Measurements from ENCODE around the gene NEU2. TPM values are rescaled to one million over a fixed set of nuclear protein-coding genes. Genes with fewer than 3 reads are reported as not detected.

The NEU2 gene
- total and polyA plus RNA-seq, 2 of the 4 experiments (the other 2 are of a cell fraction), result not detected

- H3K27ac ChIP-seq (ENCODE audit: insufficient read depth, low read length), result no peak overlapping the region
- WGBS, 2 experiments (ENCODE audit: extremely low coverage in 2 of 2, insufficient read length in 1 of 2), result 76% methylated on average over 2 of the region's 8 CpGs; no CpG with 5 or more reads in 1 of the 2 experiments
- ChIA-PET POLR2A (ENCODE audit: unreplicated experiment) (no interaction called here), CTCF (no interaction called here)
- peaks cover 8% of the 10 kb centered on the region; the same call in 1 of the 2 replicates for H3K9me1 ChIP-seq (ENCODE audit: insufficient read depth, low read length)
- no peak overlapping the region for H3K14ac ChIP-seq (replicated peaks; ENCODE audit: low read depth, low read length)
- peaks cover 4% of the 10 kb centered on the region; the same call in 1 of the 2 replicates for H3K9me3 ChIP-seq (ENCODE audit: control insufficient read depth, insufficient read depth, low read length)
- TF ChIP-seq CHD1 (IDR thresholded peaks at IDR 0.05; ENCODE audit: low read depth, low read length) (no peak), POLR2A (IDR thresholded peaks at IDR 0.05; ENCODE audit: low read depth, low read length) (no peak), RCOR1 (IDR thresholded peaks at IDR 0.05; ENCODE audit: insufficient replicate concordance, low read length) (no peak), NFE2L2 (IDR thresholded peaks at IDR 0.05; ENCODE audit: low read depth, low read length) (no peak), ELK1 (IDR thresholded peaks at IDR 0.05; ENCODE audit: borderline replicate concordance, low read depth, low read length) (no peak), USF2 (IDR thresholded peaks at IDR 0.05; ENCODE audit: low read depth, low read length) (no peak), CTCF (conservative IDR thresholded peaks at IDR 0.05; ENCODE audit: low read depth, low read length) (no peak), BHLHE40 (IDR thresholded peaks at IDR 0.05; ENCODE audit: low read depth, low read length) (no peak), MAFK (IDR thresholded peaks at IDR 0.05; ENCODE audit: low read depth, low read length) (no peak), MAZ (IDR thresholded peaks at IDR 0.05; ENCODE audit: borderline replicate concordance, low read depth, low read length) (no peak), FOS (IDR thresholded peaks at IDR 0.05; ENCODE audit: low read depth, low read length) (no peak), RFX5 (IDR thresholded peaks at IDR 0.05; ENCODE audit: low read depth, low read length) (no peak), CEBPB (IDR thresholded peaks at IDR 0.05; ENCODE audit: low read depth, low read length) (no peak), RAD21 (IDR thresholded peaks at IDR 0.05; ENCODE audit: low read length) (no peak), MXI1 (IDR thresholded peaks at IDR 0.05; ENCODE audit: borderline replicate concordance, low read depth, low read length) (no peak), SMC3 (IDR thresholded peaks at IDR 0.05; ENCODE audit: low read depth, low read length) (no peak)
- no peak overlapping the region for H3K4me3 ChIP-seq (ENCODE audit: insufficient read depth, low read depth, low read length)
- no peak overlapping the region for H3K18ac ChIP-seq (ENCODE audit: low read depth, low read length)
- no peak overlapping the region for H2BK20ac ChIP-seq (ENCODE audit: low read depth, low read length)
- H2AK5ac ChIP-seq (ENCODE audit: low read depth, low read length), result no peak overlapping the region
- H3K56ac ChIP-seq (ENCODE audit: extremely low read depth, insufficient read depth, low read length), result no peak overlapping the region
- no peaks in the 10 kb centered on the region for H3K79me1 ChIP-seq (ENCODE audit: low read depth in 1 of 2, low read length in 2 of 2)
- DNase-seq, result no peak
- dilution Hi-C loops (cut with HindIII; ENCODE audit: low sequenced_read_pairs, unreplicated experiment) (no loop called here), intact Hi-C loops (cut with micrococcal nuclease) (no loop called here), in situ Hi-C loops (cut with MboI; ENCODE audit: low sequenced_read_pairs) (no loop called here)
- H2BK15ac ChIP-seq (ENCODE audit: low read depth, low read length), result no peak overlapping the region
- ATAC-seq (ENCODE audit: low read depth), result no peak
- H4K8ac ChIP-seq (ENCODE audit: low read depth in 2 of 2, low read length in 2 of 2), result no peak overlapping the region
- H3K4me2 ChIP-seq (ENCODE audit: low read depth, low read length), result no peak overlapping the region
- no peak overlapping the region for H4K91ac ChIP-seq (ENCODE audit: insufficient read depth, low read depth, low read length)
- no TSS peak for BruUV-seq (replicated peaks)
- peaks cover 27% of the 10 kb centered on the region for H3K27me3 ChIP-seq (ENCODE audit: control insufficient read depth, insufficient read depth, low read length)
- no peak overlapping the region for H2BK5ac ChIP-seq (ENCODE audit: low read depth, low read length, poor library complexity, severe bottlenecking)
- H3K4me1 ChIP-seq (ENCODE audit: control insufficient read depth, insufficient read depth, low read length), result no peaks in the 10 kb centered on the region
- no peak overlapping the region for H2AFZ ChIP-seq (replicated peaks; ENCODE audit: low read length, poor library complexity)
- no peak overlapping the region for H4K5ac ChIP-seq (ENCODE audit: low read depth, low read length)
- H3K9ac ChIP-seq (ENCODE audit: low read depth, low read length), result no peak overlapping the region
- no peak overlapping the region for H3K23ac ChIP-seq (ENCODE audit: low read depth, low read length)
- H2BK120ac ChIP-seq (ENCODE audit: low read depth, low read length), result no peak overlapping the region
- no peaks in the 10 kb centered on the region for H3K36me3 ChIP-seq (ENCODE audit: control insufficient read depth, insufficient read depth, low read length)
- H3K4ac ChIP-seq (ENCODE audit: low read depth, low read length), result no peak overlapping the region
- no peak overlapping the region for H2AK9ac ChIP-seq (replicated peaks; ENCODE audit: low read depth, low read length, poor library complexity)
- no peaks in the 10 kb centered on the region for H4K20me1 ChIP-seq (ENCODE audit: insufficient read depth, low read length)
Measured at GRCh38 chr2:233039212-233039845, 6.9 kb downstream of the NEU2 start.

Measured in IMR-90 (cell line).